Panc1 (cell line): Measurements from ENCODE around the gene GADD45G. TPM values are rescaled to one million over a fixed set of nuclear protein-coding genes. Genes with fewer than 3 reads are reported as not detected.

Source experiments
- ATAC-seq: fragments of 200-7000 bp; cut with Tn5 transposase; 2 replicates; pipeline ENCODE4 v1.9.1; 2020; ENCODE audit warnings: mild to moderate bottlenecking, moderate library complexity
- BruUV-seq: library from RNA; stranded (reverse); fragments of 400-500 nt; replicated peaks from 2 replicates; lab custom pipeline; 2021; lab: Mats Ljungman, UMichigan
- CTCF ChIA-PET: fragments of 300-600 bp; sonication (Branson Sonifier 250); formaldehyde crosslinking; loops from one replicate; lab custom pipeline; 2022; ENCODE audit warnings: antibody characterized with exemption; lab: Charles Lee
- POLR2A ChIA-PET: fragments of 300-600 bp; sonication (Branson Sonifier 250); formaldehyde crosslinking; loops from one replicate; lab custom pipeline; 2022; ENCODE audit warnings: antibody characterized with exemption; lab: Charles Lee
- DNase-seq: peaks from one replicate; pipeline ENCODE4 v3.0.0-alpha.2; 2010; ENCODE audit warnings: low read depth, low spot score
- H3K27ac ChIP-seq: 2 replicates; pipeline ENCODE4 v1.5.1; 2011; ENCODE audit warnings: mild to moderate bottlenecking, low read length, inconsistent platforms
- H3K27me3 ChIP-seq: fragments of 200-500 bp; sonication (Bioruptor generic); 2 replicates; pipeline ENCODE4 v1.6.0; 2014; ENCODE audit warnings: low read length, inconsistent platforms; ENCODE audit not compliant: control insufficient read depth, insufficient read depth
- H3K36me3 ChIP-seq: fragments of 200-500 bp; sonication (Bioruptor generic); 2 replicates; pipeline ENCODE4 v1.5.1; 2014; ENCODE audit warnings: inconsistent platforms, mild to moderate bottlenecking, low read length, moderate library complexity; ENCODE audit not compliant: control insufficient read depth, insufficient read depth
- H3K4me1 ChIP-seq: 2 replicates; pipeline ENCODE4 v1.5.1; 2011; ENCODE audit warnings: inconsistent platforms, mild to moderate bottlenecking, low read length, moderate library complexity; ENCODE audit not compliant: control insufficient read depth, insufficient read depth
- H3K4me3 ChIP-seq, 2 experiments: 2 replicates each; pipeline ENCODE4 v1.5.1; 2011 to 2012; ENCODE audit warnings: low read depth in 2 of 2, low read length in 2 of 2, mild to moderate bottlenecking in 2 of 2, inconsistent platforms in 1 of 2, moderate library complexity in 1 of 2
- H3K9me3 ChIP-seq: fragments of 200-500 bp; sonication (Bioruptor generic); 2 replicates; pipeline ENCODE4 v1.5.1; 2014; ENCODE audit warnings: low read depth, mild to moderate bottlenecking, inconsistent platforms, low read length, moderate library complexity; ENCODE audit not compliant: control insufficient read depth, insufficient read depth
- POLR2AphosphoS5 ChIP-seq: IDR thresholded peaks from 2 replicates; pipeline ENCODE4 v1.6.1; 2012; ENCODE audit warnings: mild to moderate bottlenecking, low read depth, low read length, moderate library complexity
- SIN3A ChIP-seq: IDR thresholded peaks from 2 replicates; pipeline ENCODE4 v1.6.1; 2012; ENCODE audit warnings: low read depth, mild to moderate bottlenecking, low read length, moderate library complexity, borderline replicate concordance; ENCODE audit not compliant: insufficient read depth
- TCF7L2 ChIP-seq: IDR thresholded peaks from 2 replicates; pipeline ENCODE4 v1.6.1; 2011; ENCODE audit warnings: mild to moderate bottlenecking, low read depth, low read length, inconsistent platforms
- in situ Hi-C: cut with HindIII; loops from 2 replicates; pipeline ENCODE4 v1.10.0; 2016; ENCODE audit warnings: low sequenced_read_pairs, low pct_unique_long_range_greater_than_20kb
- intact Hi-C: fragments of 100-400 bp; cut with micrococcal nuclease; formaldehyde crosslinking; loops from one replicate; pipeline ENCODE4 v1.10.0; 2022; ENCODE audit not compliant: unreplicated experiment
- total RNA-seq: library from RNA; stranded (reverse); gene quantifications from one replicate; pipeline ENCODE4 v1.2.1, GENCODE V29; 2021; ENCODE audit not compliant: unreplicated experiment
- TF ChIP-seq, protein P1 (sequence below), 2 experiments: IDR thresholded peaks; 2 replicates each; pipeline ENCODE4 v1.6.1; 2011 to 2012; ENCODE audit warnings: low read depth in 2 of 2, control low read depth in 1 of 2, low read length in 1 of 2, mild to moderate bottlenecking in 1 of 2, moderate library complexity in 1 of 2; ENCODE audit not compliant: insufficient read depth in 1 of 2
- TF ChIP-seq, protein P2 (sequence below): fragments of 450-650 bp; IDR thresholded peaks from 2 replicates; pipeline ENCODE4 v1.5.1; 2017; ENCODE audit warnings: mild to moderate bottlenecking

The GADD45G gene
- total RNA-seq, 1 experiment from 2014 or later, result 1.2 TPM

DNA sequence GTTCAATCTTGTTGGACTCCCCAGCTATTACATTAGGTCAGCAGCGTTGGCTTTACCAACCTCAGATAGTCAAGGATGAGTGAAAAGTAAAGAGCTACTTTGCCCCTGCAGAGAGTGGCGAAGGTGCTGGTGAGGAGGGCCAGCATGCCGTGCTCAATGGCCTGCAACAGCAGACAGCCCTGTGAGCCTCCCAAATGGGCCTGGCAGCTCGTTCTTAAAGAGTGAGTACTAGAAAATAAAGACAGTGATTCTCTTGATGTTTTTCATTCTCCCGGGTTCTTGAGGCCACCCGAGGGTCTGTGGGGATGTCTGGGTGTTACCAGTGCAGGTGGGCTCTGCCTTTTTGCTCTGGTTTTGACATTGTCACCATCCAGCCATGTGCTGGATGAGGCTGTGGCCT lies 16.2 kb downstream of the GADD45G start:
- POLR2A ChIA-PET, result no interaction called here
- no TSS peak for BruUV-seq
- Histone ChIP-seq H3K9me3 (no peaks in the 10 kb centered on the region), H3K27ac (no peak overlapping the region), H3K36me3 (no peaks in the 10 kb centered on the region), H3K4me1 (no peaks in the 10 kb centered on the region), H3K4me3 (no peak overlapping the region), H3K27me3 (no peaks in the 10 kb centered on the region)
- intact Hi-C loops, result no loop called here
- DNase-seq, result no peak
- in situ Hi-C loops, result no loop called here
- TF ChIP-seq, protein P1, sequence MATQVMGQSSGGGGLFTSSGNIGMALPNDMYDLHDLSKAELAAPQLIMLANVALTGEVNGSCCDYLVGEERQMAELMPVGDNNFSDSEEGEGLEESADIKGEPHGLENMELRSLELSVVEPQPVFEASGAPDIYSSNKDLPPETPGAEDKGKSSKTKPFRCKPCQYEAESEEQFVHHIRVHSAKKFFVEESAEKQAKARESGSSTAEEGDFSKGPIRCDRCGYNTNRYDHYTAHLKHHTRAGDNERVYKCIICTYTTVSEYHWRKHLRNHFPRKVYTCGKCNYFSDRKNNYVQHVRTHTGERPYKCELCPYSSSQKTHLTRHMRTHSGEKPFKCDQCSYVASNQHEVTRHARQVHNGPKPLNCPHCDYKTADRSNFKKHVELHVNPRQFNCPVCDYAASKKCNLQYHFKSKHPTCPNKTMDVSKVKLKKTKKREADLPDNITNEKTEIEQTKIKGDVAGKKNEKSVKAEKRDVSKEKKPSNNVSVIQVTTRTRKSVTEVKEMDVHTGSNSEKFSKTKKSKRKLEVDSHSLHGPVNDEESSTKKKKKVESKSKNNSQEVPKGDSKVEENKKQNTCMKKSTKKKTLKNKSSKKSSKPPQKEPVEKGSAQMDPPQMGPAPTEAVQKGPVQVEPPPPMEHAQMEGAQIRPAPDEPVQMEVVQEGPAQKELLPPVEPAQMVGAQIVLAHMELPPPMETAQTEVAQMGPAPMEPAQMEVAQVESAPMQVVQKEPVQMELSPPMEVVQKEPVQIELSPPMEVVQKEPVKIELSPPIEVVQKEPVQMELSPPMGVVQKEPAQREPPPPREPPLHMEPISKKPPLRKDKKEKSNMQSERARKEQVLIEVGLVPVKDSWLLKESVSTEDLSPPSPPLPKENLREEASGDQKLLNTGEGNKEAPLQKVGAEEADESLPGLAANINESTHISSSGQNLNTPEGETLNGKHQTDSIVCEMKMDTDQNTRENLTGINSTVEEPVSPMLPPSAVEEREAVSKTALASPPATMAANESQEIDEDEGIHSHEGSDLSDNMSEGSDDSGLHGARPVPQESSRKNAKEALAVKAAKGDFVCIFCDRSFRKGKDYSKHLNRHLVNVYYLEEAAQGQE (IDR thresholded peaks at IDR 0.05; ENCODE audit: insufficient read depth in 1 of 2, low read depth in 2 of 2, low read length in 1 of 2), result no peak
- no peak for TF ChIP-seq TCF7L2
- TF ChIP-seq, protein P2, sequence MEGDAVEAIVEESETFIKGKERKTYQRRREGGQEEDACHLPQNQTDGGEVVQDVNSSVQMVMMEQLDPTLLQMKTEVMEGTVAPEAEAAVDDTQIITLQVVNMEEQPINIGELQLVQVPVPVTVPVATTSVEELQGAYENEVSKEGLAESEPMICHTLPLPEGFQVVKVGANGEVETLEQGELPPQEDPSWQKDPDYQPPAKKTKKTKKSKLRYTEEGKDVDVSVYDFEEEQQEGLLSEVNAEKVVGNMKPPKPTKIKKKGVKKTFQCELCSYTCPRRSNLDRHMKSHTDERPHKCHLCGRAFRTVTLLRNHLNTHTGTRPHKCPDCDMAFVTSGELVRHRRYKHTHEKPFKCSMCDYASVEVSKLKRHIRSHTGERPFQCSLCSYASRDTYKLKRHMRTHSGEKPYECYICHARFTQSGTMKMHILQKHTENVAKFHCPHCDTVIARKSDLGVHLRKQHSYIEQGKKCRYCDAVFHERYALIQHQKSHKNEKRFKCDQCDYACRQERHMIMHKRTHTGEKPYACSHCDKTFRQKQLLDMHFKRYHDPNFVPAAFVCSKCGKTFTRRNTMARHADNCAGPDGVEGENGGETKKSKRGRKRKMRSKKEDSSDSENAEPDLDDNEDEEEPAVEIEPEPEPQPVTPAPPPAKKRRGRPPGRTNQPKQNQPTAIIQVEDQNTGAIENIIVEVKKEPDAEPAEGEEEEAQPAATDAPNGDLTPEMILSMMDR, result no peak
- TF ChIP-seq SIN3A, result no peak
- TF ChIP-seq POLR2AphosphoS5, result no peak
- no peak for ATAC-seq
- CTCF ChIA-PET, result no interaction called here

DNA sequence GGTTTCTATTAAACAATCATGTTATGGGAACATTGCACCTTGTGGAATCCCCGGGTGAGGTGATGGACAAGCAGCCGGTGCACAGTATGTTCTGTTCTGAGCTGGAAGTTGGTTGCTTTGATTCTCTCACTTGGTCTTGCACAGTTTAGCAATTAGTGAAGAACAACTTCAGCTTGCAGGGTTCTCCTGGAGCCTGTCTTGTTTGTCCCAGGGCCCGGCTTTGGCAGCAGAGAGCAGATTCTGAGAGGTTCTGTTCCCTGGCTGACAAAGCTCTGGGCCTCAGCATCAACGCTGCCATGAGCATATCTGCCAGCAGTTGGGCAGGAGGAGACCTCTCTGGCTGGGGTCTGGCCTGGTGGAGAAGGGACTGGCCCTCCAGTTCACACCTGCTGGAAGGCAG lies 16.9 kb downstream of the GADD45G start:
- CTCF ChIA-PET, result no interaction called here
- in situ Hi-C loops (no loop called here), intact Hi-C loops (no loop called here)
- Histone ChIP-seq H3K4me3 (no peak overlapping the region), H3K4me1 (no peaks in the 10 kb centered on the region), H3K36me3 (no peaks in the 10 kb centered on the region), H3K9me3 (no peaks in the 10 kb centered on the region), H3K27me3 (no peaks in the 10 kb centered on the region), H3K27ac (no peak overlapping the region)
- DNase-seq (no peak), ATAC-seq (no peak)
- BruUV-seq, result no TSS peak
- TF ChIP-seq, protein P2, result no peak
- TF ChIP-seq POLR2AphosphoS5 (no peak), SIN3A (no peak), TCF7L2 (no peak)
- TF ChIP-seq, protein P1 (IDR thresholded peaks at IDR 0.05; ENCODE audit: insufficient read depth in 1 of 2, low read depth in 2 of 2, low read length in 1 of 2), result no peak
- POLR2A ChIA-PET, result no interaction called here
